ENCODE results near the gene CNPY1. TPM values are rescaled to one million over a fixed set of nuclear protein-coding genes. Genes with fewer than 3 reads are reported as not detected.

Gene CNPY1
- total and polyA plus RNA-seq, 2 of the 8 experiments (the other 6 are each of a cell fraction or from before 2014, with no cell fraction given): not detected

DNA sequence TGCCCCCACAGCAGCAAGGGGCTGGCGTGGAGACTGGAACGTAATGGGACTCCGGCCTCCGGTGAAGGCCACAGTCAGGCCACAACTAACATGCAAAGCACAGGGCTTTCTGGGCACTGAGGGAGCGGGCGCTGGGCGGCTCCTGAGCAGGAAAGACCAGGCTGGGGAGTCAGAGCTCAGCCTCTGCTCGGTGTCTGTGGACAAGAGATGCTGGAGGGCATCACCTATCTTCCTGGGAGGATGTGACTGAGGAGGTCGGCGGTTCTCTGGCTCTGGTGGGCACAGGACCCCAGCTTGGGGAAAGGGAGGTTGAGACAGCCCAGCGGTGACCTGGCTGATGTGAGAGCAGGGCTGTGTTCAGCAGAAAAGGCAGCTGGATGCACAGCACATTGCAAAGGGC is 11.7 kb downstream of the CNPY1 start:
- Histone ChIP-seq H3K36me3 (ENCODE audit: control insufficient read depth in 2 of 4, insufficient read depth in 4 of 4, low read length in 3 of 4) (no peaks in the 10 kb centered on the region), H3K56ac (replicated peaks; ENCODE audit: insufficient read length, low read depth, low read length) (no peak overlapping the region), H3K18ac (ENCODE audit: extremely low read depth, low read length) (no peak overlapping the region), H3K23ac (ENCODE audit: insufficient read length) (no peak overlapping the region), H3K14ac (ENCODE audit: insufficient read length) (no peak overlapping the region), H4K91ac (replicated peaks; ENCODE audit: insufficient read length, low read length) (no peak overlapping the region), H2BK15ac (ENCODE audit: low read length) (no peak overlapping the region), H3K27ac (ENCODE audit: low read depth, low read length) (no peak overlapping the region), H3K9ac (replicated peaks in 1 of 4; ENCODE audit: extremely low read depth in 1 of 4, low read depth in 3 of 4, low read length in 3 of 4) (no peak overlapping the region), H3K4me1 (replicated peaks in 1 of 4; ENCODE audit: control insufficient read depth in 3 of 4, insufficient read depth in 4 of 4, low read length in 3 of 4) (peaks cover 0 to 8% (median 7%) of the 10 kb centered on the region in 4 experiments; a peak in 5 of 7 replicates), H3K4me3 (ENCODE audit: extremely low read depth in 1 of 4, insufficient read depth in 2 of 4, low read depth in 3 of 4, low read length in 4 of 4) (no peak overlapping the region), H2AK5ac (ENCODE audit: low read depth, low read length) (no peak overlapping the region), H3K27me3 (replicated peaks in 1 of 4; ENCODE audit: control insufficient read depth in 3 of 4, extremely low read depth in 1 of 4, insufficient read depth in 3 of 4, low read length in 3 of 4) (peaks cover 27 to 64% (median 58%) of the 10 kb centered on the region in 4 experiments), H2AFZ (ENCODE audit: low read length) (no peak overlapping the region), H3K4ac (replicated peaks; ENCODE audit: insufficient read length, low read depth, low read length) (no peak overlapping the region), H3K79me1 (ENCODE audit: low read depth, low read length) (0 out of 2 replicates have a peak, but pooled peaks cover 2% of the 10 kb centered on the region), H4K8ac (ENCODE audit: extremely low read depth, insufficient read depth, low read length) (no peak overlapping the region; the same call in 1 of the 2 replicates), H3K23me2 (ENCODE audit: low read depth, low read length) (peaks cover 3% of the 10 kb centered on the region; the same call in 1 of the 2 replicates), H3K4me2 (ENCODE audit: insufficient read depth in 1 of 2, low read depth in 2 of 2, low read length in 2 of 2) (no peak overlapping the region; a peak in 1 of 4 replicates), H3K9me3 (ENCODE audit: insufficient read depth in 2 of 2, low read depth in 1 of 2, low read length in 1 of 2) (no peaks in the 10 kb centered on the region), H4K5ac (ENCODE audit: insufficient read length, low read depth, low read length) (no peak overlapping the region), H4K20me1 (replicated peaks in 1 of 2; ENCODE audit: control insufficient read depth in 1 of 2, insufficient read depth in 2 of 2, low read length in 2 of 2) (peaks cover 2 to 10% of the 10 kb centered on the region in 2 experiments), H2BK20ac (ENCODE audit: low read length) (no peak overlapping the region), H2BK5ac (ENCODE audit: low read depth, low read length) (0 out of 2 replicates have a peak overlapping the region, but pooled peaks have one; percentile 1), H2BK120ac (replicated peaks; ENCODE audit: low read depth, low read length) (no peak overlapping the region), H2BK12ac (ENCODE audit: low read depth, low read length) (no peak overlapping the region), H3K79me2 (ENCODE audit: control insufficient read depth in 1 of 2, insufficient read depth in 2 of 2, low read length in 2 of 2) (no peaks in the 10 kb centered on the region)
- DNase-seq (ENCODE audit: low read depth in 1 of 2, low spot score in 2 of 2) (no peak), FAIRE-seq (no peak)
- ChIA-PET POLR2A (ENCODE audit: partially characterized antibody) (interaction anchor here (0.6 kb wide), 1 partner anchor 1394 kb away, joined by 3 read pairs; no protein-coding TSS in a partner anchor), CTCF (ENCODE audit: partially characterized antibody) (interaction anchor here (0.6 to 5.6 kb wide), 20 partner anchors 11 to 1436 kb away, joined by 3 to 52 read pairs (median 4); partner anchors contain the start of gene CNPY1)
- WGBS, 2 experiments (ENCODE audit: extremely low coverage in 1 of 2, insufficient coverage in 1 of 2, insufficient read length in 1 of 2, insufficient replicate concordance in 2 of 2, low coverage in 1 of 2, low lambda C conversion rate in 2 of 2, missing lambda C conversion rate in 1 of 2): 82% methylated on average over 11 of the region's 11 CpGs; no CpG with 5 or more reads in 1 of the 2 experiments
- TF ChIP-seq, protein P1, sequence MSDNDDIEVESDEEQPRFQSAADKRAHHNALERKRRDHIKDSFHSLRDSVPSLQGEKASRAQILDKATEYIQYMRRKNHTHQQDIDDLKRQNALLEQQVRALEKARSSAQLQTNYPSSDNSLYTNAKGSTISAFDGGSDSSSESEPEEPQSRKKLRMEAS (IDR thresholded peaks at IDR 0.05): no peak
- TF ChIP-seq YY1 (IDR thresholded peaks at IDR 0.05; ENCODE audit: low read depth, low read length) (no peak), NANOG (IDR thresholded peaks at IDR 0.05; ENCODE audit: insufficient read depth, low read depth, low read length, poor library complexity, severe bottlenecking) (no peak), BCL11A (IDR thresholded peaks at IDR 0.05; ENCODE audit: low read depth in 2 of 2, low read length in 2 of 2) (no peak)

Measured in H1 (cell line).